Esophagus squamous epithelium (tissue), 4 donors: Measurements from ENCODE around the gene CLEC9A.

Source experiments
- CTCF ChIP-seq, 6 experiments: fragments of 450-650 bp in 4 of 6; fragments of 200-600 bp in 2 of 6; sonication (generic) in 2 of 6; IDR thresholded peaks; one replicate each; pipeline ENCODE4 v1.5.1; 2016 to 2019; ENCODE audit warnings: antibody characterized with exemption in 6 of 6, mild to moderate bottlenecking in 4 of 6, moderate library complexity in 4 of 6
- POLR2A ChIP-seq, 4 donors: fragments of 450-650 bp; IDR thresholded peaks; one replicate each; pipeline ENCODE4 v1.6.1; 2017; ENCODE audit warnings: antibody characterized with exemption in 4 of 4, mild to moderate bottlenecking in 4 of 4, moderate library complexity in 3 of 4

- no peak for TF ChIP-seq CTCF (IDR thresholded peaks at IDR 0.05)
- no peak for TF ChIP-seq POLR2A (IDR thresholded peaks at IDR 0.05)
Measured at GRCh38 chr12:10068644-10069043, 38.2 kb downstream of the CLEC9A start.
